T-helper 2 cell treated with Interferon-gamma antibody and Interleukin-4, amounts not matched to agents 100 ng/mL and 5 ng/mL, for 36 hours (primary cell): ENCODE data around the gene FAM83F. TPM values are rescaled to one million over a fixed set of nuclear protein-coding genes. Genes with fewer than 3 reads are reported as not detected.

ENCODE experiments used
- intact Hi-C: fragments of 100-400 bp; cut with micrococcal nuclease; formaldehyde crosslinking; loops from one replicate; pipeline ENCODE4 v1.15.1; 2023
- total RNA-seq: library from RNA; stranded (reverse); gene quantifications from 2 replicates; pipeline ENCODE4 v1.2.3, GENCODE V29; 2022

The FAM83F gene
- total RNA-seq, 1 donor from 2014 or later, result 0.02 TPM

DNA sequence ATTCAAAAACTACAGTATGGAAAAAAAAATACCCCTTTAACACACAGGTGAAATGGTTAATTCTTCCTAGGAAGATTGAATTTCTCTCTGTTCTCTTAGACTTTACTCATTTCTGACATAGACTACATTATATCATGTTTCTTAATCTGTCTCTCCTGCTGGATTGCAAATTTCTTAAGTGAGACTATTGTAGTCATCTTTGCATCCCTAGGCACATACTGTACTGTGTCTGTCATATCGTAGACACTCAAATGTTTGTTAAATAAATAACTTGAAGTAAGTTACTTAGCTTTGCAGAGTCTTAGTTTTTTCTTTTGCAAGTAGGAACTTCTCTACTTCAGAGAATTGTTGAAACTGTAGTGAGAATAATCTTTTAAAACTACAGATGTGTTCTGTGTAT is 58.7 kb downstream of the FAM83F start:
- intact Hi-C loops, result no loop called here

DNA sequence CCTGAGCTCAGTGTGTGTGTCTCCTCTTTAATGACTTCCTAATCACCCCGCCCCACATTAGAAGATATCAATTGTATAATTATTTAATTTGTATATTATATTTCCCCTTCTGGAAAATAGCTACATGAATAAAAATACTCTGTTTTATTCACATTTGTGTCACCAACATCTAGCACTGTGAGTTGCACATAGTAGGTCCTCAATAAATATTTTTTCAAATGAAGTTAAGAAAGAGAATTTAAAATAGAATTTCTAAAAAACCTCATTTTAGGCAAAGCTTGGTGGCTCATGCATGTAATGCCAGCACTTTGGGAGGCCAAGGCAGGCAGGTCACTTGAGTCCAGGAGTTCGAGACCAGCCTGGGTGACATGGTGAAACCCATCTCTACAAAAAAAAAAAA is 59.7 kb downstream of the FAM83F start:
- intact Hi-C loops, result loop anchor here (2.0 kb wide), 1 partner anchor 122 kb away; the partner anchor contains the start of gene TNRC6B

GRCh38 chr22:40055143-40055883 is 60.6 kb downstream of the FAM83F start:
- intact Hi-C loops, result loop anchor here (1.0 to 5.0 kb wide), 6 partner anchors 11 to 292 kb away; partner anchors contain the start of genes ADSL and TNRC6B

GRCh38 chr22:40056154-40056553 is 61.4 kb downstream of the FAM83F start:
- intact Hi-C loops, result loop anchor here (5.0 kb wide), 3 partner anchors 51 to 291 kb away; partner anchors contain the start of gene ADSL

DNA sequence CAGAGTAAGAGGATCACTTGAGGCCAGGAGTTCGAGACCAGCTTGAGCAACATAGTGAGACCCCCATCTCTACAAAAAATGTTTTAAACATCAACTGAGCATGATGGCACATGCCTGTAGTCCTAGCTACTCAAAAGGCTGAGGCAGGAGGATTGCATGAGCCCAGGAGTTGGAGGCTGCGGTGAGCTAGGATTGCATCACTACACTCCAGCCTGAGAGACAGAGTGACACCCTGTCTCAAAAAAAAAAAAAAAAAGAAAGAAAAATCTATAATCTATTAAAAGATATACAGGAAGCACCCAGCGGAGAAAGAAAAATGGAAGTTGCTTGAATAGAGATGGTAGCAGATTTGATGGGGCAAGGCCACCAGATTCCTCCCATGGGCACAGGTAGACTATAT is 61.8 kb downstream of the FAM83F start:
- intact Hi-C loops, result loop anchor here (5.0 kb wide), 3 partner anchors 51 to 291 kb away; partner anchors contain the start of gene ADSL

DNA sequence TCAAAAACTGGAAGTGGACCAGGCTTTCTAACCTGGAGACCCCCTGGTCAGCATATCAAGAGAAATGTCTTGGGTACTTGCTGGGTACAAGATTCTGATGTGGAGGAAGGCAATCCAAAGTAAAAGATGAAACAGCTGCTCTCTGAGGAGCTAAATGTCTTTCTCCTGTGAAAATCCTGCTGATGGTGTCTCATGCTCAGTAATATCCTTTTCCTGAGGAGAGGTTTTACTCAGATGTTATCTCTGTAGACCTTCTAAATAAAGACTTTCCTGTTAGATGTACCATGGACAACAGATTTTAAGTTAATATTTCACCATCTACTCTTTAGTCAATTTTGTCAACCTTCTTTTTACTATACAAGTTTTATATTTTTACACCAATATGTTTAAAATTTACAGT is 62.9 kb downstream of the FAM83F start:
- intact Hi-C loops, result loop anchor here (5.0 kb wide), 3 partner anchors 50 to 290 kb away; partner anchors contain the start of gene ADSL

DNA sequence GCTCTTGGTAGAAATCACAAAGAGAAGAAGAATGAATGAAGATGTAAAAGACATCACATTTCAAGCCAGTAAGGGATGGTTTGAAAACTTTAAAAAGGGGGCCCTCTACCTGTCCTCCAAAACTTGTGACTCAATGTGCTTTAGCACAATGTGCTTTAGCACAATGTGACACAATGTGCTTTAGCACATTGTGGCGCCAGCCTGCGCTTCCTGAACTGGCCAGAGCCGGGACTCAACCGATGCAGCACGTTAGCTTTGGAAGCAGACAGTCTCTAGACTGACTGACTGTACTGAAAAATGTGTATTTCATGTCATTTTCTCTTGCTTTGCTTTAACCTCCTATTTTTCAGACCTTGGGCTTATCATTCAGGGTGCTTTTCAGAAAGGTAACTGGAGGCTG is 63.5 kb downstream of the FAM83F start:
- intact Hi-C loops, result loop anchor here (5.0 kb wide), 3 partner anchors 49 to 289 kb away; partner anchors contain the start of gene ADSL

DNA sequence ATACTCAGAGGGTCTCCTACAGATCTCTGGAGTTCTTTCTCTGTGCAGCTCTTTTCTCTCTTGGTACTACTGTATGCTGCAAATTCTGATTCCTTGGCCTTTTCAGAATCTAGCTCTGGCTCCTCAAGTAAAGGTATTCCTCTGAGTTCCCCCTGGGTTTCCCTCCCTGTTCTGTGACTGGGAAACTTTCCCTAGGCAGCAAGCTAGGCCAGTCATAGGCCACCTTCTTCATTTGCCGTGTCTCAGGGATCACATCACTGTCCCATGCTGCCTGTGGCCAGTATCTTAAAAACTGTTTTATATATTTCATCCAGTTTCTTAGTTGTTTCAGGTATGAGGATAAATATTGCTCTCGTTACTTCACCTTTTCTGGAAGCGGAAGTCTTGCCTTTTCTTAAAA is 71.2 kb downstream of the FAM83F start:
- intact Hi-C loops, result no loop called here

GRCh38 chr22:40067639-40068038 is 72.9 kb downstream of the FAM83F start:
- intact Hi-C loops, result no loop called here

- intact Hi-C loops, result no loop called here
Observed at GRCh38 chr22:40070701-40071100, 75.9 kb downstream of the FAM83F start.

DNA sequence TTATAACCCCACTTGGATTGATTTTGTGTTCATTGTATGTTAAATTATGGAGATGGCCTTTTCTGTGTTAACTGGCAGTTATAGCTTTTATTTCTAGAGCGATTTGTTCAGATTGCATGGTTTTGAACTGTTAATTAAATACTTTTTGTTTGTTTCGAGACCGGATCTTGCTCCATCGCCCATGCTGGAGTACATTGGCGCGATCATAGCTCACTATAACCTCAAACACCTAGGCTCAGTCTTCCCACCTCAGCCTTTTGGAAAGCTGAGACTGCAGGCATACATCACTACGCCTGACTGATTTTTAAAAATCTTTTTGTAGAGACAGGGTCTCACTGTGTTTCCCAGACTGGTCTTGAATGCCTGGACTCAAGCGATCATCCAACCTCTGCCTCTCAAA is 77.0 kb downstream of the FAM83F start:
- intact Hi-C loops, result no loop called here

DNA sequence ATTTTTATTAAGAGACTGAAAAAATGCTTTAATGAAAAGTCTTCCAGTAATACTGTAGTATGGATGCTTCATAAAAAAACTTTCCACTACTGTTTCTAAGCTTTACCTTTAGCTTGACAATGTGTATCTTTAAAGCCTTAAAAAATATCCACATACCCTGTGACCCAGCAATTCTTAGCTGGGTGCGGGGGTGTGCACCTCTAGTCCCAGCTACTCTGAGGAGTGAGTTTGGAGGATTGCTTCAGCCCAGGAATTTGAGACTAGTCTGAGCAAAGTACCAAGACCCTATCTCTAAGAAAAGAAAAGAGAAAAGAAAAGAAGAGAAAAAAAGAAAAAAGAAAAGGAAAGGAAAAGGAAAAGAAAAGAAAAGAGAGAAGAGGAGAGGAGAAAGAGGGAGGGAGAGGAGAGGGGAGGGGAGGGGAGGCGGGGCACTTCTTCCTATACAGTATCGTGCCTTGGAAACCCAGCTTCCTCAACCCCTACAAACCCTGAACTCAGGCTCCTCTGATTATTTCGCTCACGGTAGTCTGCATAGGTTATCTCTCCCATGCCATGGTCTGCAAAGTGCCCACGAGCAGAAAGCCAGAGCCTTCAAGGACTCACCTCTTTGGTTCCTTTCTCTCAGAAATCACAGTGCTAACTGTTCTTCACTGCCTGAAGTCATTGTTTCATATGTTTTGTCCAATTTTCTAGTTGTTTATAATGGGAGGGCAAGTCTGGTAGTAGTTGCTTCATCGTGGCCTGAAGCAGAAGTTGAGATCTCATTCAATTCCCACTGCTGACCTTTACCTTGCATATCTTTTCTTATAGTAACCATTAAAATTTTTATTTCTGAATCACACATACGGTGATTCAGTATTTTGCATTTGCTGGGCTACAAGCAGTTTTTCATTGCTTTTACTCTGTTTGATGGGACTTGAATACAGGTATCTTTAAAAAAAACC is 82.2 kb downstream of the FAM83F start:
- intact Hi-C loops, result no loop called here

GRCh38 chr22:40077646-40078016 is 82.9 kb downstream of the FAM83F start:
- intact Hi-C loops, result no loop called here

GRCh38 chr22:40081662-40082061 is 86.9 kb downstream of the FAM83F start:
- intact Hi-C loops, result no loop called here

GRCh38 chr22:40082184-40082583 is 87.4 kb downstream of the FAM83F start:
- intact Hi-C loops, result no loop called here

- intact Hi-C loops, result no loop called here
Observed at GRCh38 chr22:40083794-40084193, 89.0 kb downstream of the FAM83F start.

- intact Hi-C loops, result no loop called here
Observed at GRCh38 chr22:40084246-40084645, 89.5 kb downstream of the FAM83F start.

- intact Hi-C loops, result no loop called here
Observed at GRCh38 chr22:40088818-40089217, 94.1 kb downstream of the FAM83F start.
